NCI-H2196 treated with DMSO at 0.1 percent for 48 hours (cell line): ENCODE results near the gene CREB3L2.
"Not testable (repeated sequence)": the region's sequence is repeated elsewhere in the genome, so short reads cannot be mapped to it uniquely, and the experiment has no call there.

Experiments
- DNase-seq: peaks from one replicate; lab custom pipeline; 2025; ENCODE audit not compliant: unreplicated experiment; lab: John Stamatoyannopoulos, UW

Gene CREB3L2

GRCh38 chr7:138001529-138002095 is at the start of gene CREB3L2:
CREB3L2 (minus strand) TSS chr7:138002086; CDS start chr7:138001705, 381 bp downstream.
- no peak for DNase-seq

GRCh38 chr7:138049505-138050116 is 47.7 kb upstream of the CREB3L2 start:
- DNase-seq, result no peak

GRCh38 chr7:138047907-138048306 is 46.0 kb upstream of the CREB3L2 start:
- DNase-seq, result no peak

GRCh38 chr7:138044897-138045296 is 43.0 kb upstream of the CREB3L2 start:
- no peak for DNase-seq

- not testable (repeated sequence) for DNase-seq
Observed at GRCh38 chr7:138040063-138040462, 38.2 kb upstream of the CREB3L2 start.

GRCh38 chr7:138036135-138036534 is 34.2 kb upstream of the CREB3L2 start:
- no peak for DNase-seq

- no peak for DNase-seq
Observed at GRCh38 chr7:138033241-138033640, 31.4 kb upstream of the CREB3L2 start.

- no peak for DNase-seq
Observed at GRCh38 chr7:138032770-138033169, 30.9 kb upstream of the CREB3L2 start.

GRCh38 chr7:138032186-138032585 is 30.3 kb upstream of the CREB3L2 start:
- no peak for DNase-seq

- no peak for DNase-seq
Observed at GRCh38 chr7:138030679-138031351, 28.9 kb upstream of the CREB3L2 start.

- no peak for DNase-seq
Observed at GRCh38 chr7:138029941-138030340, 28.1 kb upstream of the CREB3L2 start.

- no peak for DNase-seq
Observed at GRCh38 chr7:138029126-138029525, 27.2 kb upstream of the CREB3L2 start.

GRCh38 chr7:138027100-138027499 is 25.2 kb upstream of the CREB3L2 start:
- no peak for DNase-seq

- DNase-seq, result no peak
Observed at GRCh38 chr7:138025215-138026186, 23.6 kb upstream of the CREB3L2 start.

- DNase-seq, result no peak
Observed at GRCh38 chr7:138024765-138025164, 22.9 kb upstream of the CREB3L2 start.

GRCh38 chr7:138024343-138024691 is 22.4 kb upstream of the CREB3L2 start:
- DNase-seq, result no peak

GRCh38 chr7:138023618-138024342 is 21.9 kb upstream of the CREB3L2 start:
- no peak for DNase-seq

GRCh38 chr7:138021889-138022288 is 20.0 kb upstream of the CREB3L2 start:
- DNase-seq, result no peak

GRCh38 chr7:138017992-138018391 is 16.1 kb upstream of the CREB3L2 start:
- DNase-seq, result no peak

GRCh38 chr7:138015096-138015495 is 13.2 kb upstream of the CREB3L2 start:
- DNase-seq, result no peak

- no peak for DNase-seq
Observed at GRCh38 chr7:138014686-138015085, 12.8 kb upstream of the CREB3L2 start.
